Panc1 (cell line): ENCODE measurements around the gene COMMD6. TPM values are rescaled to one million over a fixed set of nuclear protein-coding genes. Genes with fewer than 3 reads are reported as not detected.

Source experiments
- ATAC-seq: fragments of 200-7000 bp; cut with Tn5 transposase; 2 replicates; pipeline ENCODE4 v1.9.1; 2020; ENCODE audit warnings: mild to moderate bottlenecking, moderate library complexity
- BruUV-seq: library from RNA; stranded (reverse); fragments of 400-500 nt; replicated peaks from 2 replicates; lab custom pipeline; 2021; lab: Mats Ljungman, UMichigan
- CTCF ChIA-PET: fragments of 300-600 bp; sonication (Branson Sonifier 250); formaldehyde crosslinking; loops from one replicate; lab custom pipeline; 2022; ENCODE audit warnings: antibody characterized with exemption; lab: Charles Lee
- POLR2A ChIA-PET: fragments of 300-600 bp; sonication (Branson Sonifier 250); formaldehyde crosslinking; loops from one replicate; lab custom pipeline; 2022; ENCODE audit warnings: antibody characterized with exemption; lab: Charles Lee
- DNase-seq: peaks from one replicate; pipeline ENCODE4 v3.0.0-alpha.2; 2010; ENCODE audit warnings: low read depth, low spot score
- H3K27ac ChIP-seq: 2 replicates; pipeline ENCODE4 v1.5.1; 2011; ENCODE audit warnings: mild to moderate bottlenecking, low read length, inconsistent platforms
- H3K27me3 ChIP-seq: fragments of 200-500 bp; sonication (Bioruptor generic); 2 replicates; pipeline ENCODE4 v1.6.0; 2014; ENCODE audit warnings: low read length, inconsistent platforms; ENCODE audit not compliant: control insufficient read depth, insufficient read depth
- H3K36me3 ChIP-seq: fragments of 200-500 bp; sonication (Bioruptor generic); 2 replicates; pipeline ENCODE4 v1.5.1; 2014; ENCODE audit warnings: inconsistent platforms, mild to moderate bottlenecking, low read length, moderate library complexity; ENCODE audit not compliant: control insufficient read depth, insufficient read depth
- H3K4me1 ChIP-seq: 2 replicates; pipeline ENCODE4 v1.5.1; 2011; ENCODE audit warnings: inconsistent platforms, mild to moderate bottlenecking, low read length, moderate library complexity; ENCODE audit not compliant: control insufficient read depth, insufficient read depth
- H3K4me3 ChIP-seq, 2 experiments: 2 replicates each; pipeline ENCODE4 v1.5.1; 2011 to 2012; ENCODE audit warnings: low read depth in 2 of 2, low read length in 2 of 2, mild to moderate bottlenecking in 2 of 2, inconsistent platforms in 1 of 2, moderate library complexity in 1 of 2
- H3K9me3 ChIP-seq: fragments of 200-500 bp; sonication (Bioruptor generic); 2 replicates; pipeline ENCODE4 v1.5.1; 2014; ENCODE audit warnings: low read depth, mild to moderate bottlenecking, inconsistent platforms, low read length, moderate library complexity; ENCODE audit not compliant: control insufficient read depth, insufficient read depth
- CTCF ChIP-seq: fragments of 450-650 bp; IDR thresholded peaks from 2 replicates; pipeline ENCODE4 v1.5.1; 2017; ENCODE audit warnings: mild to moderate bottlenecking
- POLR2AphosphoS5 ChIP-seq: IDR thresholded peaks from 2 replicates; pipeline ENCODE4 v1.6.1; 2012; ENCODE audit warnings: mild to moderate bottlenecking, low read depth, low read length, moderate library complexity
- REST ChIP-seq, 2 experiments: IDR thresholded peaks; 2 replicates each; pipeline ENCODE4 v1.6.1; 2011 to 2012; ENCODE audit warnings: low read depth in 2 of 2, control low read depth in 1 of 2, low read length in 1 of 2, mild to moderate bottlenecking in 1 of 2, moderate library complexity in 1 of 2; ENCODE audit not compliant: insufficient read depth in 1 of 2
- SIN3A ChIP-seq: IDR thresholded peaks from 2 replicates; pipeline ENCODE4 v1.6.1; 2012; ENCODE audit warnings: low read depth, mild to moderate bottlenecking, low read length, moderate library complexity, borderline replicate concordance; ENCODE audit not compliant: insufficient read depth
- TCF7L2 ChIP-seq: IDR thresholded peaks from 2 replicates; pipeline ENCODE4 v1.6.1; 2011; ENCODE audit warnings: mild to moderate bottlenecking, low read depth, low read length, inconsistent platforms
- in situ Hi-C: cut with HindIII; loops from 2 replicates; pipeline ENCODE4 v1.10.0; 2016; ENCODE audit warnings: low sequenced_read_pairs, low pct_unique_long_range_greater_than_20kb
- intact Hi-C: fragments of 100-400 bp; cut with micrococcal nuclease; formaldehyde crosslinking; loops from one replicate; pipeline ENCODE4 v1.10.0; 2022; ENCODE audit not compliant: unreplicated experiment
- total RNA-seq: library from RNA; stranded (reverse); gene quantifications from one replicate; pipeline ENCODE4 v1.2.1, GENCODE V29; 2021; ENCODE audit not compliant: unreplicated experiment

COMMD6 gene
- total RNA-seq, 1 experiment from 2014 or later = 97.4 TPM

GRCh38 chr13:75550159-75550567, 12.5 kb upstream of the COMMD6 start:
- Histone ChIP-seq H3K27me3 (no peaks in the 10 kb centered on the region), H3K27ac (peak overlapping the region; percentile 86), H3K36me3 (no peaks in the 10 kb centered on the region; the same call in 1 of the 2 replicates), H3K9me3 (no peaks in the 10 kb centered on the region), H3K4me1 (peaks cover 3% of the 10 kb centered on the region; the same call in 1 of the 2 replicates), H3K4me3 (peak overlapping the region; percentile 63 to 88)
- TF ChIP-seq POLR2AphosphoS5 = no peak
- DNase-seq (no peak), ATAC-seq (no peak)
- no TSS peak for BruUV-seq
- ChIA-PET CTCF (interaction anchor here (0.7 kb wide), 1 partner anchor 68 kb away, joined by 15 read pairs; no protein-coding TSS in a partner anchor), POLR2A (no interaction called here)
- in situ Hi-C loops (no loop called here), intact Hi-C loops (no loop called here)

- H3K4me3 ChIP-seq = peak within 1 kb of the TSS; percentile 63 to 88
- no peaks in the 10 kb centered on the region for H3K9me3 ChIP-seq
- in situ Hi-C loops = no loop called here
- peak; percentile 84 for TF ChIP-seq CTCF
- TF ChIP-seq TCF7L2 = 0 out of 2 replicates have a peak, but pooled peaks have one; percentile 52
- TF ChIP-seq SIN3A = peak; percentile 73; the same call in 1 of the 2 replicates
- TF ChIP-seq REST (IDR thresholded peaks at IDR 0.05; ENCODE audit: insufficient read depth in 1 of 2, low read depth in 2 of 2, low read length in 1 of 2) = 0 out of 4 replicates have a peak, but pooled peaks of 1 of the 2 experiments have one; percentile 20
- peak; percentile 20; the same call in 1 of the 2 replicates for TF ChIP-seq POLR2AphosphoS5
- peak within 1 kb of the TSS; percentile 86 for H3K27ac ChIP-seq
- H3K36me3 ChIP-seq = no peaks in the 10 kb centered on the region; the same call in 1 of the 2 replicates
- no peaks in the 10 kb centered on the region for H3K27me3 ChIP-seq
- ChIA-PET CTCF (interaction anchor here (0.7 kb wide), 1 partner anchor 69 kb away, joined by 15 read pairs; no protein-coding TSS in a partner anchor), POLR2A (no interaction called here)
- intact Hi-C loops = loop anchor here (10.0 kb wide), 1 partner anchor 65 kb away; the partner anchor contains the start of gene TBC1D4
- peaks cover 3% of the 10 kb centered on the region; the same call in 1 of the 2 replicates for H3K4me1 ChIP-seq
- DNase-seq (peak; percentile 74), ATAC-seq (peak; percentile 99)
- BruUV-seq = no TSS peak
Observed at GRCh38 chr13:75549262-75550158, 11.9 kb upstream of the COMMD6 start, which contains the start of gene UCHL3. Gene UCHL3, plus strand, starts transcription at chr13:75549791. Its CDS starts 30 bp downstream, at chr13:75549821.
